A549 (cell line): ENCODE measurements around the gene GPX7. TPM values are rescaled to one million over a fixed set of nuclear protein-coding genes. Genes with fewer than 3 reads are reported as not detected.

Experiments used
- ATAC-seq, 2 experiments: fragments of 200-7000 bp in 1 of 2; fragments of >200 bp in 1 of 2; cut with Nextera tagmentation in 1 of 2; cut with Tn5 transposase in 1 of 2; 3 replicates each; pipeline versions ENCODE4 v1.8.0 to v1.9.1; 2018 to 2020; ENCODE audit warnings: mild to moderate bottlenecking in 1 of 2, moderate library complexity in 1 of 2
- CTCF ChIA-PET: fragments of 300-600 bp; sonication (Branson Sonifier 250); formaldehyde crosslinking; extraction: SDS; loops from one replicate; lab custom pipeline; 2021; ENCODE audit warnings: antibody characterized with exemption, inconsistent platforms; lab: Yijun Ruan, JAX
- POLR2A ChIA-PET: fragments of 350-600 bp; formaldehyde crosslinking; extraction: SDS; loops from one replicate; lab custom pipeline; 2021; ENCODE audit warnings: antibody characterized with exemption, inconsistent platforms; lab: Yijun Ruan, JAX
- DNase-seq, 2 experiments: peaks; one replicate each; pipeline versions ENCODE4 v3.0.0 to v3.0.0-alpha.2; 2011 to 2016; ENCODE audit warnings: low read depth in 1 of 2, low spot score in 1 of 2
- FAIRE-seq: peaks from 2 replicates; lab custom pipeline; 2011; peaks lifted over from hg19 to GRCh38; lab: Jason Lieb, UNC
- H3K27ac ChIP-seq, 2 experiments: fragments of >200 bp; sonication (Bioruptor Twin); formaldehyde crosslinking; 3 replicates each; pipeline ENCODE4 v1.5.1; 2016 to 2017
- H3K4me1 ChIP-seq: fragments of >200 bp; sonication (Bioruptor Twin); formaldehyde crosslinking; 3 replicates; pipeline ENCODE4 v1.6.1; 2016
- H3K4me2 ChIP-seq: fragments of >200 bp; sonication (Bioruptor Twin); formaldehyde crosslinking; 3 replicates; pipeline ENCODE4 v1.6.1; 2016
- H3K4me3 ChIP-seq: fragments of >200 bp; sonication (Bioruptor Twin); formaldehyde crosslinking; 3 replicates; pipeline ENCODE4 v1.5.1; 2016
- H3K9me3 ChIP-seq: fragments of >200 bp; sonication (Bioruptor Twin); formaldehyde crosslinking; 3 replicates; pipeline ENCODE4 v1.6.1; 2016
- ATOH8 ChIP-seq: fragments of 250-450 bp; sonication (Bioruptor Pico); IDR thresholded peaks from 2 replicates; pipeline ENCODE4 v1.5.0; 2020; ENCODE audit warnings: low read depth, mild to moderate bottlenecking, moderate library complexity
- CHD4 ChIP-seq: fragments of 200-600 bp; sonication (generic); IDR thresholded peaks from 2 replicates; pipeline ENCODE4 v1.6.1; 2016; ENCODE audit warnings: antibody characterized with exemption, mild to moderate bottlenecking, borderline replicate concordance
- E2F6 ChIP-seq: IDR thresholded peaks from 2 replicates; pipeline ENCODE4 v1.6.1; 2012; ENCODE audit warnings: low read depth, borderline replicate concordance
- EHMT2 ChIP-seq: fragments of 200-600 bp; sonication (generic); IDR thresholded peaks from 2 replicates; pipeline ENCODE4 v1.6.1; 2016; ENCODE audit warnings: antibody characterized with exemption, low read depth, mild to moderate bottlenecking, moderate library complexity
- ELK1 ChIP-seq: fragments of 150-350 bp; IDR thresholded peaks from 2 replicates; pipeline ENCODE4 v1.6.1; 2014; ENCODE audit warnings: low read depth, mild to moderate bottlenecking, low read length
- ESRRA ChIP-seq: fragments of 150-350 bp; IDR thresholded peaks from 2 replicates; pipeline ENCODE4 v1.6.1; 2014; ENCODE audit warnings: mild to moderate bottlenecking, low read length, borderline replicate concordance
- FOXS1 ChIP-seq: fragments of 250-450 bp; sonication (Bioruptor Pico); IDR thresholded peaks from 2 replicates; pipeline ENCODE4 v1.5.0; 2020; ENCODE audit warnings: mild to moderate bottlenecking, moderate library complexity
- GATA3 ChIP-seq: IDR thresholded peaks from 2 replicates; pipeline ENCODE4 v1.6.1; 2012; ENCODE audit warnings: borderline replicate concordance
- HDAC2 ChIP-seq: fragments of 200-600 bp; sonication (generic); IDR thresholded peaks from 2 replicates; pipeline ENCODE4 v1.6.1; 2016
- HES2 ChIP-seq: fragments of >200 bp; sonication (Bioruptor Twin); formaldehyde crosslinking; IDR thresholded peaks from 2 replicates; pipeline ENCODE4 v1.6.1; 2016
- HEYL ChIP-seq: fragments of 250-450 bp; sonication (Bioruptor Pico); IDR thresholded peaks from 2 replicates; pipeline ENCODE4 v1.8.0; 2021; ENCODE audit warnings: mild to moderate bottlenecking, moderate library complexity
- HOXB13 ChIP-seq: fragments of 250-450 bp; sonication (Bioruptor Pico); IDR thresholded peaks from 2 replicates; pipeline ENCODE4 v1.5.0; 2020; ENCODE audit warnings: low read depth, mild to moderate bottlenecking, moderate library complexity
- JUN ChIP-seq, 2 experiments: fragments of >200 bp; sonication (Bioruptor Twin); formaldehyde crosslinking; IDR thresholded peaks; 2 replicates in 1 of 2; 3 replicates in 1 of 2; pipeline ENCODE4 v1.6.1; 2016 to 2017
- KDM5A ChIP-seq: fragments of 200-600 bp; sonication (generic); IDR thresholded peaks from 2 replicates; pipeline ENCODE4 v1.6.1; 2016; ENCODE audit warnings: antibody characterized with exemption, mild to moderate bottlenecking
- MAX ChIP-seq: IDR thresholded peaks from 2 replicates; pipeline ENCODE4 v1.6.1; 2012
- NFE2L2 ChIP-seq: fragments of 150-350 bp; conservative IDR thresholded peaks from 2 replicates; pipeline ENCODE4 v1.6.1; 2014; ENCODE audit warnings: low read length
- NR3C1 ChIP-seq: fragments of >200 bp; sonication (Bioruptor Twin); formaldehyde crosslinking; IDR thresholded peaks from 3 replicates; pipeline ENCODE4 v1.6.1; 2017
- PBX3 ChIP-seq: IDR thresholded peaks from 2 replicates; pipeline ENCODE4 v1.6.1; 2012
- PHF8 ChIP-seq: fragments of 200-600 bp; sonication (generic); IDR thresholded peaks from 2 replicates; pipeline ENCODE4 v1.6.1; 2016; ENCODE audit warnings: low read depth, mild to moderate bottlenecking, antibody characterized with exemption, moderate library complexity, borderline replicate concordance
- RAD21 ChIP-seq, 2 experiments: fragments of >200 bp in 1 of 2; sonication (Bioruptor Twin) in 1 of 2; formaldehyde crosslinking in 1 of 2; IDR thresholded peaks in 1 of 2; conservative IDR thresholded peaks in 1 of 2; 2 replicates in 1 of 2; 3 replicates in 1 of 2; pipeline ENCODE4 v1.6.1; 2012 to 2018; ENCODE audit warnings: inconsistent platforms in 1 of 2
- RCOR1 ChIP-seq: fragments of 150-350 bp; IDR thresholded peaks from 2 replicates; pipeline ENCODE4 v1.6.1; 2014; ENCODE audit warnings: antibody characterized with exemption, low read length, low read depth
- REST ChIP-seq: fragments of 200-600 bp; sonication (generic); IDR thresholded peaks from 2 replicates; pipeline ENCODE4 v1.6.1; 2016; ENCODE audit warnings: antibody characterized with exemption, mild to moderate bottlenecking, moderate library complexity
- RNF2 ChIP-seq: fragments of 200-600 bp; sonication (generic); IDR thresholded peaks from 2 replicates; pipeline ENCODE4 v1.6.1; 2016; ENCODE audit warnings: low read depth, mild to moderate bottlenecking, antibody characterized with exemption, moderate library complexity, borderline replicate concordance
- SMC3 ChIP-seq: fragments of >200 bp; sonication (Bioruptor Twin); formaldehyde crosslinking; IDR thresholded peaks from 3 replicates; pipeline ENCODE4 v1.6.1; 2018; ENCODE audit warnings: inconsistent platforms
- USF2 ChIP-seq: fragments of 450-650 bp; IDR thresholded peaks from 2 replicates; pipeline ENCODE4 v1.6.1; 2014; ENCODE audit warnings: antibody characterized with exemption
- WGBS: methylation state at CpG from one replicate; pipeline ENCODE4 v1.1.6; 2017; ENCODE audit errors: missing lambda C conversion rate; 5-methylcytosine and 5-hydroxymethylcytosine counted together
- polyA plus RNA-seq, 4 experiments: library from polyadenylated mRNA; depleted of rRNA in 3 of 4; stranded (reverse); fragments of >200 nt; fragmentation: RNase III in 1 of 4; extraction: RNeasy Plus Mini Kit Qiagen cat#74134 plus additional on column Dnase treatment in 1 of 4; gene quantifications; 2 replicates in 3 of 4; 3 replicates in 1 of 4; pipeline ENCODE4 v1.2.3, GENCODE V29; 2011 to 2017

GPX7 gene
- polyA plus RNA-seq, 2 of the 4 experiments (the other 2 are of a cell fraction) = not detected

- CTCF ChIA-PET = interaction anchor here (0.6 kb wide), 1 partner anchor 101 kb away, joined by 3 read pairs; no protein-coding TSS in a partner anchor
- no peak for FAIRE-seq
- Histone ChIP-seq H3K4me2 (peak overlapping the region; percentile 3; the same call in 1 of the 3 replicates), H3K4me1 (peaks cover 4% of the 10 kb centered on the region; the same call in 1 of the 3 replicates), H3K9me3 (no peaks in the 10 kb centered on the region), H3K4me3 (no peak overlapping the region), H3K27ac (peak overlapping the region in 1 of 2 experiments; percentile 36; a peak in 1 of 6 replicates)
- DNase-seq = no peak
- WGBS = 64% methylated on average over 11 of the region's 11 CpGs
- POLR2A ChIA-PET = no interaction called here
- TF ChIP-seq ATOH8 (CRISPR knock-in tag) (no peak), FOXS1 (CRISPR knock-in tag) (no peak), JUN (IDR thresholded peaks at IDR 0.05) (no peak), EHMT2 (no peak), RCOR1 (no peak), HES2 (no peak), MAX (no peak), PBX3 (no peak), GATA3 (no peak), RAD21 (conservative IDR thresholded peaks at IDR 0.05 in 1 of 2, IDR thresholded peaks at IDR 0.05 in 1 of 2) (no peak), HEYL (no peak), KDM5A (no peak), NR3C1 (no peak), SMC3 (no peak), NFE2L2 (no peak), PHF8 (no peak), HDAC2 (no peak)
- no peak; a peak in 1 of 6 replicates for ATAC-seq
Observed at GRCh38 chr1:52636721-52637695, 34.8 kb downstream of the GPX7 start.

GRCh38 chr1:52637946-52638345, 35.8 kb downstream of the GPX7 start:
- Histone ChIP-seq H3K9me3 (no peaks in the 10 kb centered on the region), H3K27ac (peak overlapping the region in 1 of 2 experiments; percentile 29; a peak in 1 of 6 replicates), H3K4me3 (no peak overlapping the region), H3K4me2 (no peak overlapping the region), H3K4me1 (peaks cover 4% of the 10 kb centered on the region; the same call in 1 of the 3 replicates)
- FAIRE-seq = no peak
- DNase-seq = no peak
- ATAC-seq = no peak
- ChIA-PET POLR2A (no interaction called here), CTCF (no interaction called here)
- WGBS = 70% methylated on average over 4 of the region's 4 CpGs
- TF ChIP-seq CHD4 (no peak), HOXB13 (CRISPR knock-in tag) (no peak), ELK1 (no peak), ESRRA (no peak), E2F6 (no peak), REST (no peak), RNF2 (no peak), HEYL (no peak), USF2 (no peak)
